ENCODE measurements around the gene ARHGAP10. TPM values are rescaled to one million over a fixed set of nuclear protein-coding genes. Genes with fewer than 3 reads are reported as not detected.

ARHGAP10 gene
- total RNA-seq, 4 donors from 2014 or later: 186 to 296 (median 192) TPM

GRCh38 chr4:148048598-148048997 is 316.7 kb downstream of the ARHGAP10 start:
- H3K27ac ChIP-seq (replicated peaks in 1 of 4): no peak overlapping the region
- no peak for DNase-seq (ENCODE audit: extremely low spot score)
- no peak for TF ChIP-seq POLR2AphosphoS5 (IDR thresholded peaks at IDR 0.05)
- no peak for TF ChIP-seq CTCF (IDR thresholded peaks at IDR 0.05)
- no peak for TF ChIP-seq EP300 (IDR thresholded peaks at IDR 0.05)
- no peak for TF ChIP-seq POLR2A (IDR thresholded peaks at IDR 0.05; ENCODE audit: low read depth)
- H3K4me3 ChIP-seq: no peak overlapping the region
- no peaks in the 10 kb centered on the region for H3K27me3 ChIP-seq
- WGBS: 28% methylated on average over 4 of the region's 4 CpGs
- H3K9me3 ChIP-seq: no peaks in the 10 kb centered on the region
- peaks cover 20 to 53% (median 51%) of the 10 kb centered on the region in 4 donors for H3K4me1 ChIP-seq
- peaks cover 3 to 22% (median 8%) of the 10 kb centered on the region in 4 donors for H3K36me3 ChIP-seq
- intact Hi-C loops (cut with DNase I): no loop called here

- WGBS: 85% methylated on average over 4 of the region's 4 CpGs
- H3K4me3 ChIP-seq: no peak overlapping the region
- H3K9me3 ChIP-seq: no peaks in the 10 kb centered on the region
- peaks cover 32 to 53% (median 50%) of the 10 kb centered on the region in 4 donors for H3K4me1 ChIP-seq
- H3K36me3 ChIP-seq: peaks cover 3 to 29% (median 10%) of the 10 kb centered on the region in 4 donors
- no peak overlapping the region for H3K27ac ChIP-seq (replicated peaks in 1 of 4)
- TF ChIP-seq EP300 (IDR thresholded peaks at IDR 0.05) (no peak), POLR2A (IDR thresholded peaks at IDR 0.05; ENCODE audit: low read depth) (no peak), POLR2AphosphoS5 (IDR thresholded peaks at IDR 0.05) (no peak), CTCF (IDR thresholded peaks at IDR 0.05) (no peak)
- intact Hi-C loops (cut with DNase I): no loop called here
- H3K27me3 ChIP-seq: no peaks in the 10 kb centered on the region
- DNase-seq (ENCODE audit: extremely low spot score): no peak
Observed at GRCh38 chr4:148051403-148051802, 319.5 kb downstream of the ARHGAP10 start.

- intact Hi-C loops (cut with DNase I): no loop called here
- H3K27me3 ChIP-seq: no peaks in the 10 kb centered on the region
- H3K4me3 ChIP-seq: no peak overlapping the region
- TF ChIP-seq CTCF (IDR thresholded peaks at IDR 0.05) (no peak), EP300 (IDR thresholded peaks at IDR 0.05) (no peak), POLR2AphosphoS5 (IDR thresholded peaks at IDR 0.05) (no peak), POLR2A (IDR thresholded peaks at IDR 0.05; ENCODE audit: low read depth) (no peak)
- DNase-seq (ENCODE audit: extremely low spot score): no peak
- no peak overlapping the region for H3K27ac ChIP-seq (replicated peaks in 1 of 4)
- peaks cover 32 to 62% (median 59%) of the 10 kb centered on the region in 4 donors for H3K4me1 ChIP-seq
- H3K9me3 ChIP-seq: no peaks in the 10 kb centered on the region
- H3K36me3 ChIP-seq: peaks cover 0 to 24% (median 2%) of the 10 kb centered on the region in 4 donors
Observed at GRCh38 chr4:148052448-148052847, 320.6 kb downstream of the ARHGAP10 start.

GRCh38 chr4:148053298-148054003 is 321.6 kb downstream of the ARHGAP10 start:
- peaks cover 37 to 69% (median 61%) of the 10 kb centered on the region in 4 donors for H3K4me1 ChIP-seq
- DNase-seq (ENCODE audit: extremely low spot score): no peak
- H3K27ac ChIP-seq (replicated peaks in 1 of 4): peak overlapping the region in 1 of 4 donors; percentile 11
- H3K36me3 ChIP-seq: peaks cover 0 to 18% (median 2%) of the 10 kb centered on the region in 4 donors
- intact Hi-C loops (cut with DNase I): no loop called here
- no peaks in the 10 kb centered on the region for H3K9me3 ChIP-seq
- TF ChIP-seq POLR2AphosphoS5 (IDR thresholded peaks at IDR 0.05): no peak
- TF ChIP-seq POLR2A (IDR thresholded peaks at IDR 0.05; ENCODE audit: low read depth): no peak
- no peak for TF ChIP-seq EP300 (IDR thresholded peaks at IDR 0.05)
- TF ChIP-seq CTCF (IDR thresholded peaks at IDR 0.05): no peak
- H3K27me3 ChIP-seq: no peaks in the 10 kb centered on the region
- WGBS: 75% methylated on average over 11 of the region's 11 CpGs
- H3K4me3 ChIP-seq: no peak overlapping the region

Data from esophagus muscularis mucosa (tissue), 4 donors.